ENCODE measurements around the gene BRD9.
"Not testable (repeated sequence)": the region's sequence is repeated elsewhere in the genome, so short reads cannot be mapped to it uniquely, and the experiment has no call there.

BRD9 gene

DNA sequence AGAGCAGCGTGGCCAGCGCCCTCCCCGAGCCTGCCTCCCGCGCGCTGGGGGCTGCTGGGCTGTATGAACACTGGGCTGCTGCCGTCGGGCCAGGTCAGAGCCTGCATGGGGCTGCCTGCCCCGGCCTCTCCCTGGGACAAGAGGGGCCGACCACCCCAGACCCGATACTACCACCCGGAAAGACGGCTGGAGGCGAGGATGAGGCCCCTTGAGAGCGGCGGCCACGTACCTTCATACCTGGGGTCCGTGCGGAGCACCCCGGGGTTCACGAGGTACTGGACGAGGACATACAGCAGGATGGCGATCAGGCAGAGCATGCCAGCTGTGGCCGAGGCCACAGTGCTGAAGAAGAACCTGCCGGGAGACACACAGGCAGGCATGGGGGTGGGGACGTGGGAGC, 49.2 kb downstream of the BRD9 start:
- not testable (repeated sequence) for DNase-seq

GRCh38 chr5:842402-843221, 50.0 kb downstream of the BRD9 start:
- DNase-seq: not testable (repeated sequence)

- not testable (repeated sequence) for DNase-seq
These were observed 50.8 kb downstream of the BRD9 start for GRCh38 chr5:841531-842401.

- DNase-seq: not testable (repeated sequence)
These were observed 51.6 kb downstream of the BRD9 start for GRCh38 chr5:840974-841435.

- not testable (repeated sequence) for DNase-seq
These were observed 52.3 kb downstream of the BRD9 start for GRCh38 chr5:840118-840973.

- not testable (repeated sequence) for DNase-seq
These were observed 54.2 kb downstream of the BRD9 start for GRCh38 chr5:838431-838851.

DNA sequence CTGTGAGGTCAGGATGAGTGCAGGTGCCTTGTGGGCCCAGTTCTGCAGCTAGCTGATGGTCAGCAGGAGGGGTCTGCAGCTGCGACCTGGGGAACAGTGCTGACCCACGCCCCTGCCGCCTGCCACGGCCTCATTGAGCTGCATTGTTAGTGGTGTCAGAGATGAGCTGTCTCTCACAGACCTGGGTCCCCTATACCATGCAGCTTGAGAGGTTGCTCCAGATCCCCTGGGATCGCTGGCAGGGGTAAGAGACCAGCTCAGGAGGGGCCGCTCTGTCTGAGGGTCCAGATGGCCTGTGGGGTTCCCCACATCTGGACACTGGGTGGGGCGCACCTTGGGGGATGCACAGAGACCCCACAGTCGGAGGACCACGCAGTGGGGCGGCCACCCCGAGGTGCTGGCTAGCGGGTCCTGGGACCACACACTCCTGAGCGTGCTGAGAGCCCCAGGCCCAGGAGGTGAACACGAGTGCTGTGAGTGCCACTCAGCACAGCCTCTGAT, 54.9 kb downstream of the BRD9 start:
- DNase-seq: not testable (repeated sequence)

DNA sequence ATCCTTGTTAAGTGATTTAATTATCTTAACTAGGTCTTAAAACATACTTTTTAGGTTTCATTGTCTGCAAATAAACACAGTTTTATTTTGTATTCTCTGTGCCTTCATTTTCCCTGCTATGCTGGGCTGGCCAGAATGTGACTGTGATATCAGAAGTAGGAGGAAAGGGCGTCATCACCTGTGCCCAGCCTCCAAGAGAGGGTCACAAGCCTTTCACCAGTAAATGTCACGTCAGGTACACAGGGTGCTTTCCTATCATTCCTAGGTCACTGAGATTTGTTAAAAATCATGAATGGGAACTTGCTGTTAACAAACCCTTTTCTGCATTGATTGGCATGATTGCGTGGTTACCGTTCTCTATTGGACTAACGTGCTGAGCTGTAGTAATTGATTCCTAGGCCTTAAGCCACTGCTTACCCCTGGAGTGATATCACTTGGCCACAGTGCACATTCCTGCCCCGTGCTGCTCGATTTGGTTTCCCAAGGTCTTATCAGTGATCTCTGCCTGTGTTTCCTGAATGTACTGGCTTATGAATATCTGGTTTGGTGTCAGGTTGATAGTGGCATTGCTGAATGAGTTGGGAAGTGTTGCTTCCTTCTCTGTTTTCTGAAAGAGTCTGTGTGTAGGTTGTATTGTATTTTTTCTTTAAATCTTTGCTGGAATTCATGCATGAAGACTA, 56.5 kb downstream of the BRD9 start:
- not testable (repeated sequence) for DNase-seq

DNA sequence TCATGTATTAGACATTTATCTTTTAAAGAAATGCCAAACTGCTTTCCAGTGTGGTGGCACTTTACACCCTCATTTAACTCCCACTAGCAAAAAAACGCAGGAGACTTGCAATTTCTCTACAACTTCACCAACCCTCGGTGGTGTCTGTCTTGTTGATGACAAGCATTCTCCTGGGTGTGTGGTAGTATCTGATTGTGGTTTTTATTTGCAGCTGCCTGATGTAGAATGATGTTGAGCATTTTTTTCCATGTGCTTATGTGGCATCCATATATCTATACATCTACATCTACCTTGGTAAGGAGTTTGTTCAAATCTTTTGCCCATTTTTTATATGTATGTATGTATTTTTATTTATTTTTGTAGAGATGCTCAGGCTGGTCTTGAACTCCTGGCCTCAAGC, 58.6 kb downstream of the BRD9 start:
- not testable (repeated sequence) for DNase-seq

- DNase-seq: not testable (repeated sequence)
These were observed 64.4 kb downstream of the BRD9 start for GRCh38 chr5:828194-828593.

DNA sequence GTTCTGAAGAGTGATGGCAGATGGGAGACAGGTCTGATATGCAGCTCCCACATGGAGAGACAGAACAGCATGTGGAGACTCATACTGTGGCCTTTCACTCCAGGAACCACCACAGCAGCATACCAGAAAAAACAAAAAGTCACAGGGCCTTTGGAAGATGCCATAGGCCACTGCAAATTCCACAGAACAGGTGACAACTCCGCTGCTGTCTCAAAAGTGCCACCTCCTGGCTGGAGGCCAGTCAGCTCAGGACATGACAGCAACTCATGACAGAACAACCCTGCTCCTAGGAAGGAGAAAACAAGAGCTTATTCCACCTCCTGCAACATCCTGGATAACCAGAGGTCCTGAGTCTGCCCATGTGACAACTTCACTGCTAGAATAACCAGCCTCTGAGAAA, 67.1 kb downstream of the BRD9 start:
- DNase-seq: not testable (repeated sequence)

- no peak for DNase-seq
These were observed 71.1 kb downstream of the BRD9 start for GRCh38 chr5:821504-821903.

GRCh38 chr5:820245-820644, 72.4 kb downstream of the BRD9 start:
- no peak for DNase-seq

DNA sequence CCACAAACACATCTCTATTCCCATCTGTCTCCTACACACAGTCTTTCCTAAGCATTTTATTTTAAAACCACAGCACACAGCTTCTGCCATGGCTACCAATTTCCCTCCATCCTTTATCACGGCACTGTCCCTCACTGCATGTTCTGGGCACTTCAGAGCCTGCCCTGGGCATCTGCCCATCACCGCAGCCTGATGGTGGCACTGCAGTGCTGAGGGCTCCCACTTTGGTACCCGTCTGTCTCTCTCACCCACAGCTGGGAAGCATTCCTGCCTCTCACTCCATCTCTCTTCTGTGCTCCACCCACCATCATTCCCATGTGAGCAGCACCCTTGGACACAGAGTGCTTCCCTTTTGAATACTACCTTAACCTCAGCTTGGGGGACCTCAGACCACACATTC, 73.5 kb downstream of the BRD9 start:
- no peak for DNase-seq

DNA sequence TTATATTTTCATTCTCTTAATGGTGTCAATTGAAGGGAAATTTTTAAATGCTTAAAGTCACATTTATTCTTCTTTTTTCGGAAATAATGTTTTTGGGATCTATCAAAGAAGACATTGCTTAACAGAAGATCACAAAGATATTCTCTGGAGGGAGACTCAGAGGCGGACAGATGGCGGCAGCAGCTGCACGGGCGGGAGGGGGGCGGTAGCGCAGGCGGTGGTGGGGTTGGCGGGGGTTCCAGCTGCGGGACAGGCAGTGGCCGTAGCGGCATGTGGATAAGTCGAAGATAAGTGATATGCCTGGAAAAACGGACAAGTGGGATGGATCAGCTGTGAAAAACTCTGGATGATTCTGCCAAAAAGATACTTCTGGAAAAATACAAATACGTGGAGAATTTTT, 76.4 kb downstream of the BRD9 start:
- DNase-seq: no peak

DNA sequence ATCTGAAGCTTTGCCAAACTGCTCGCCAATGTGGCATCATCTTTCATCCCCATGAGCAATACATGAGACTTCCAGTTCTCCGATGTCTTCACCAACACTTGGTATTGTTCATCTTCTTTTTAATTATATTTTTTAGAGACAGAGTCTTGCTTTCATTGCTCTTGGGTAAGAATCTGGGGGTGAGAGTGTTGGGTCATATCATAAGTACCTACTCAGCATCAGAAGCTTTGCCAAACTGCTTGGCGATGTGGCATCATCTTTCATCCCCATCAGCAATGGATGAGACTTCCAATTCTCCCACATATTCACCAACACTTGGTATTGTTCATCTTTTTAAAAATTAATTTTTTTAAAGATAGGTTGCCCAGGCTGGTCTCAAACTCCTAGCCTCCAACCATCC, 77.2 kb downstream of the BRD9 start:
- DNase-seq: no peak
